Measurements from ENCODE around the gene RPP25L.

The RPP25L gene

DNA sequence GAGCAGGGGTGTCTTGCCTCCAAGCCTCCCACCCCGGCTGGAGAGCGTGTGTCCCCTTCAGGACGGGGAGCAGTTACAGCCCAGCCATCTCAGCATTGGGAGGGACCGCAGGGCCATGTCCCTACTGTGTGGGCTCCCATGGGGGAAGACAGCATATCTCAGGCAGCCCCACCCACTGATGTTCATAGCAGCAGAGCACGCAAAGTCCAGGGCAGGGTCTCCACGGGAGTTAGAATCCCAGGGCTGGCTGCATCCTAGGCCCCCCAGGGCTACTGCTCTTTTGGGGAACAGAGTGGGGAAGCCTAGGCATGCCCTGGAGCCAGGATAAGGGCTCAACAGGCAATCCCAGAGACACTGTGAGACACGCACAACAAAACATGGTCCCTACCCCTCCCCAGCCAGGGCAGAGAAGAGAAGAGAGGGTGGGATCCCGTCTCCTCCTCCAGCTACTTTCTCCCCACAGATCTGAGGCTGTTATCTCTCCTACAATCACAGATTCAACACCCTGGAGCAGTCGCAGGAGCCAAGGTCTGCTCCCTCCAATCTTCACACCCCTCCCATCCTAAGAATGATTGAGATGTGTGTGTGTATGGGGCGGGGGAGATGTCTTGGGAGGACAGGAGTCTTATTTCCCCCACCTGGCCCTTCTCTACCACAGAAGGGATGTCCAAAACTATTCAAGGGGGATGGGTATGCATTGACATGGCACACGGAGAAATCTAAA, 25.8 kb downstream of the RPP25L start:
- no peak for DNase-seq (ENCODE audit: low read depth in 2 of 2)

DNA sequence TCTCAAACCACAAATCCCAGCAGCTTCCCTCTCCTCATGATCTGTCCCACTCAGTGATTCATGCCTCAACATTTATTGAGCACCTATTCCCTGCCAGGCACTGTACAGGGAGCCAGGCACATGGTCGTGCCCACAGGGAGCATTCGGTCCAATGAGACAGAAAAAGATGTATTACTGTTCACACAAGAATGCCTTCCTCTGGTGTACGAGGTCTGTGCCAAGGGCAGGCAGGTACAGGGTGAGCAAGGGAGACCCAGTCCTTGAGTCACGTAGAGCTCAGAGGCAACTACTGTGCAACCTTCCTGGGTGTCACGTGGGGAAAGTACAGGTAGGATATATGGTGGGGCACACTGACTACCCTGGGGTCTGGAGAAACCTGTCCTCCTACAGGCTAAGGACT, 26.9 kb downstream of the RPP25L start:
- no peak for DNase-seq (ENCODE audit: low read depth in 2 of 2)

DNA sequence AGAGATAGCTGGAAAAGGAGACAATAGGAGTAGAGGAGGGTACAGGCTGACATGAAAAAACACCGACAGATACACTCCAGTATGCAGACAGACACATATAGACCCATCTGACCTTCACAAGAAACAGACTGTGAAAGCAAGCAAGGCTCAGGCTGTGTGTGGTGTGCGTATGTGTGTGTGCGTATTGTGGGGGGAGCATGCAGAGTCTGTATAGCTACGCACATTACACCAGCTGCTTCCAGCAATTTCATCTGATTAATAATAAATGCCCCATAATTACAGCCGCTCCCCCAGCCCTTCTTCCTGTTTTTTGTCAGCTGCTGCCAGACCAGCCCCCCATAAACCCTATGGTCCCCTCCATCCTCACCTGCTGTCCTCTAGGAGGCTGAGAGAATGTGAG, 29.1 kb downstream of the RPP25L start:
- no peak for DNase-seq (ENCODE audit: low read depth in 2 of 2)

DNA sequence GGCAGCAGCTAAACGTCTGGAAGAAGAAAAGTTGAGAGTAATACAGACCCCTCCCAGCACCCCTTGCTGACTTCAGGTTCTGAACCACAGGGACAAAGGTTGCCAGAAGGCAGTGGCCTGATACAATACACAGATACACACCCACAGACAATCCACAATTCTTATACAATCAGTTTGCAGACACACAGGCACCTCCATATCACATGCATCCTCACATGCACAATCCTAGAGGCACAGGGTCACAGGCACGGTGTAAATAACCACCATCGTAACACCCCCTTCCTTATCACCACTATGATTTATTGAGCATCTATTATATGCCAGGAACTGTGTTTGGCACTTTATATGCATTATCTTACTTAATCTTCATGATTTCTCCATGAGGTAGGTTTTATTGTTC, 30.6 kb downstream of the RPP25L start:
- DNase-seq (ENCODE audit: low read depth in 2 of 2) = no peak

DNA sequence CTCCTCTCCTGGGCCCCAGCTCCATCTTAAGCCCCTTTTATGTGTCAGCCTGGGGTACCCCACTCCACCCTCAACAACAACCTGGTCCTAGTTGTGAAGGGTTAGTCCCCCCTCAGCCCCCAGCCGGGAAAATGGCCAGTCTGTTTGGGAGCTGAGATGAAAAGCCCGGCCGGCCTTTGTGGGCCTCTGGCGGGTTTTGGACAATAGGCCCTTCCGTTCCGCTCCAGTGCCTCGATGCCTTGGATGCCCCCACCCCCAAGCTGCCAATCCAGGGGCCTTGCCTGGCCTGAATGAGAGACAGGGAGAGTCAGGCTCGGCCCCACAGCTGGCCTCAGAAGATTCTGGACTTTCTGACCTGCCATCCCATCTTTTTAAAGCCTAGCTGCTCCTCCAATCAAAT, 31.5 kb downstream of the RPP25L start:
- DNase-seq (ENCODE audit: low read depth in 2 of 2) = no peak

DNA sequence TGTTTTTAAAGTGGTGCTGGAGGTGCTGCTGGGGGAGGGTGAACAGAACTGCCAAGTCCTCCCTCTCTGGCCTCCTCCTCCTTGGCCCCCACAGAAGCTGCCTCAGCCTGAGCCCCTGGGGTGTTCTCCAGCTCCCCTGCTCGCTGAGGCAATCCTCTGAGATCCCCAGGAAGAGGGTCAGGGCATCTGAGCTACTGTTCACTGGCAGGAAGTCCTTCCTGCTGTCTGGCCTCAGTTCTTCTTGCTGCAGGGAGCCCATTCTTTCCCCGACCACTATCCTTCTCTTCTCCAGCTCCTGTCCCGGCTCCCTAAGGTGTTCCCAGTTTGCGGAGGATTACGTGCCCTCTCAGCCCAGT, 32.1 kb downstream of the RPP25L start:
- DNase-seq (ENCODE audit: low read depth in 2 of 2) = no peak

DNA sequence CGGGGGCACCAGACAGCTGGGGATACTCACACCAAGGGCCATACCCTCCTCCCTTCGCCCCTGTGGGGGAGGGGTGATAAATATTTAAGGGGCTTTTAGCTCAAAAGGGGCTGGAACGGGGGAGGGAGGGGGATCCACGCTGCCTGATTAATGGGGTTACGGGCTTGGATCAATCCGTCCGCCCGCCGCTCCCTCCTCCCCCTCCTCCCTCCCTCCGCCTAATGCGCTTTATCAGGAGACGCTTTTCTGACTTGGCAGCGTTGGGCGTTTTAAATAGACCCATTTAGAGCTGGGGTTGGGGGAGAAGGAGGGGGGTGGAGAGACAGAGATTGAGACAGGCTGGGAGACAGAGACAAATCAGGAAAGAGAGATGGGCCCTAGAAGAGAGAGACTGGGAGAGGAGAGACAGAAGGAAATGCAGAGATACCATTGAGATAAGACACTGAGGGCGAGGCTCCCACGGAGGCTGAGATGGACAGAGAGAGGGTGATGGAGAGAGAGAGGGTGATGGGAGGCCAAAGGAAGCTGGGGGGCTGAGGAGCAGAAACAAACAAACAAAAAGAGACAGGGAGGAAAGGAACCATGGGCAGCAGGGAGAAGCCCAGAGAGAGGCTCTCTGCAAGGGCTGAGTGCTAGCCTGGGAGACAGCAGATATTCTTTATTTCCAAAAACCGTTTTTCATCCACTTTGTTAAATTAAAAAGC, 32.6 kb downstream of the RPP25L start:
- no peak for DNase-seq (ENCODE audit: low read depth in 2 of 2)

DNA sequence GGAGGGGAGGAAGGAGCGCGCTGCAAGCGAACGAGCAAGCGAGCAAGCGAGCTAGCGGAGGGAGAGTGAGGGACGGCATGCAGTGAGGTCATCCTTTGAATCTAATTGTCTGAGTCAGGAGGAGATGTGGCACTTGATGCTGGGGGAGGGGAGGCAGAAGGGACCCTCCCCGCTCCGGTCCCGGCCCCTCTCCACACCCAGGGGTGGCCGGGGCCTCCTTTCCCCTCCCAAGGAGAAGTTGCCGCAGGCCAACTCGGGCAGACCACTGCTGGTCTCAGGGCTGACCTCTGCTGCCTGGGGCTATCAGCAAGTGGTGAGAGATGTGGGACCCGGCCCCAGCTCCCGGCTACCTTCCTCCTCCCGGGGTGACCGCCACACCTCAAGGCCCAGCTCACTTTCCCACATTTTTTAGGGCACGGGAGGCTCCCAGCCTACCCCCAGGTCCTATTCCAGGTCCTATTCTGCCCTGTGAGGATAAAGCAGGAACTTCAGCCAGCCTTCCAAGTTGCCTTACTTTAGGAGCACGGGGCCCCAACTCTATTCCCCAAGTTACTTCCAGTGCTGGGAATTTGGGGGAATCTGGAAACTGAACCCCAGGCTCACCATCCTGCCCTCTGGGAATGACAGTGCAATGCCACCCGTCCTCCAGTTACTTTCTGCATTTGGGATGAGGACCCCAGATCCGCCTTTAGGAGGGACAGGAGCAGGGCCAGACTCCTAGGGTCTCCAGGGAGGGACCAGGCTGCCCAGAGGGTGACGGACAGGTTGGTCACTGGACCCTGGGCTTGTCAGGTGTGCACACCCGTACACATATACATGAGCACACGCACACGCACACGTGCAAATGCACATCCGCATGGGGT, 33.4 kb downstream of the RPP25L start:
- no peak for DNase-seq (ENCODE audit: low read depth in 2 of 2)

DNA sequence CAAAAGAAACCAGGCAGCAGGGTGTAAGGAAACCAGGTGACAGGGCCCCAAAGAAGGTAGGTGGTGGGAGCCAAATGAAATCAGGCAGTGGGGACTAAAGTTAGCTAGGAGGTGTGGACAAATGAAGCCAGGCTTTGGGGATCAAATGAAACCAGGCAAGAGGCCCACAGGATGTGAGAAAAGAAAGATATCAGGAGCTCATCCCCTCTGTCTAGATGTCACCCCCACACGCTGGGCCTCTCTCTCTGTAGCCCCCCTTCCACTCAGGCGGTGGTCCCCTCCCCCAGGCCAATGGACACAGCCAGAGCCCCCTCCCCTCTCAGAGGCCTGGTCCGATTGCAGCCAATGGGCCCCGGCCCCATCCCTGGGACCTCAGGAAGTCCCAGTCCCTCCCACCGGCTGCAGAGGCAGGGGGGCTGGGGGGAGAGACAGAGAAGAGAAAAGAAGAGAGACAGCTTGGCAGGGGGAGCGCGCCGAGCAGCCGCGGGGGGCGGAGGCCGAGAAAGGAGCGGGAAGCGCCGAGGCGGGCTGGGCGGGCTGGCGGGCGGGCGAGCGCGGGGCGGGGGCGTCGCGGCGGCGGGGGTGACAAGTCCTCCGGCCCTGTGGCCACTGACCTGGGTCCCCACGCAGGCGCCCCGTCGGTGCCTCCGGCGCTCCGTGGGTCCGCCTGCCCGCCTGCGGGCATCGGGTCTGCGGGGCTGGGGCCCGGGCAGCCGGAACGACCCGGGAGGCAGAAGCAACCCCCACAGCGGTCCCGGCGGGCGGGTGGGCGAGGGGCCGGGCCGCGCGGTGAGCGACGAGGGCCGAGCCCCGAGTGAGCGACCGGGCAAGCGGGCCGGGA, 34.3 kb downstream of the RPP25L start:
- no peak for DNase-seq (ENCODE audit: low read depth in 2 of 2)

DNA sequence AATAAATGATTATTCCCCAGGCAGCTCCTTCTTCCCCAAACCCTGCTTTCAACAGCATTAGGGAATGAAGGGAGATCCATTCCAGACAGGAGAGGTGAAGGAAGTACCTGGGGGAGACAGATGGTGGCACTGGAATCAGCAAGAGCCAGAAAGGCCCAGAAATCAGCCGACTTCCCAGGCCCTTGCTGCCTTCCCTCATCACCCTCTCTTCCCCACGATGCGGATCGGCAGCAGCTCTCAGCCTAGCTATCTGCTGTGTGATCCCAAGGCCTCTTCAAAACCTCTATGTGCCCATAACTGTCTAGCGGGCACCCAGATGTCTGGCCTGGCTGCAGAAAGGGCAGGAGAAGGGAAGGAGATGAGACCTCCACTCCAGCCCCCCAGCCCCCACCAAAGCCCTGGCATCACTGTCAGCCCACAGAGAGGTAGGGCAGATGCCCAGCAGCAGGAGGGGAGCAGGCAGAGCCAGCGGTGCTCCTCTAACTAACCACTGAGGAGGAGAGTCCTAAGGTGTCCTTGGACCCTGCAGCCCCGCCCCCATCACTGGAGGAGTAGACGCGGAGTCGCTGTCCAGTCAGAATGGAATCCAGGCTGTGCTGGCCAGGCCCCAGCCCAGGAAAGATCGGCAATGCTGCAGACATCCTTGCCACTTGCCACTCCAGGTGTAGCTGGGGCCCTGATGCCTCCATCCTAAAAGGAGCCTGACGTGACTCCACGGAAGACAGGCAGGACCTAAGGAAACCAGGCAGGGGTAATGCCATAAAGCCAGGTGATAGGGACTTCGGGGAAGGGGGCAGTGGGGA, 35.1 kb downstream of the RPP25L start:
- DNase-seq (ENCODE audit: low read depth in 2 of 2) = no peak

DNA sequence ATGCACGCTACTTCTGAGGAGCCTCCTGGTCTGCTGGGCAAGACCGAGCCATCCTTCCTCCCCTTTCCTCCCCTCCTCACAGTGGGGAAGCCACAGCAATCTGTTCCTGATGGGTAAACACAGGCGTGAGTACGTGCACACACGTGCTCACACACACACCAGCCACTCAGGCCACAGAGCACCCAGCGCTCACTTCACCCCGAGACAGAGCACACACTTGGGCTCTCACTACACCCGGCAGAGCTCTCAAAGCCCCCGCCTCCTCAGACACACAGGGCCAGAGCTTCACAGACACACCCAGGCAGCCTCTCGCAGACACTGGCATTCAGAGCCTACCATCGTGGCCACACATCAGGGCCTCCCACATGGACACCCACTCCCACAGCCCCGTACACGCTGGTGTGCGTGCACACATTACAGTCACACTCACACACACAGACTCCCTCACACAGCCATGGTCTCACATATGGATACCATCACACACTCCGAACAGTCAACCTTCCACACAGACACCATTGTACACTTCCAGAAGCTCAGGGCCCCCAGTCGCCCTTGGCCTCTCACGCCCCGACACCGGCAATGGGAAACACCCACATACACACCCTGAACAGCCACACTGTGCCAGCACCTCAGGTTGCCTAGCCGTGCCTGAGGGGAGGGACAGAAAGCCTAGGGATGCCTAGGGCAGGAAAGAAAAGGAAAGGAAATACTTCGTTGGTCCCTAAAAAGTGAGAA, 35.9 kb downstream of the RPP25L start:
- DNase-seq (ENCODE audit: low read depth in 2 of 2) = no peak

DNA sequence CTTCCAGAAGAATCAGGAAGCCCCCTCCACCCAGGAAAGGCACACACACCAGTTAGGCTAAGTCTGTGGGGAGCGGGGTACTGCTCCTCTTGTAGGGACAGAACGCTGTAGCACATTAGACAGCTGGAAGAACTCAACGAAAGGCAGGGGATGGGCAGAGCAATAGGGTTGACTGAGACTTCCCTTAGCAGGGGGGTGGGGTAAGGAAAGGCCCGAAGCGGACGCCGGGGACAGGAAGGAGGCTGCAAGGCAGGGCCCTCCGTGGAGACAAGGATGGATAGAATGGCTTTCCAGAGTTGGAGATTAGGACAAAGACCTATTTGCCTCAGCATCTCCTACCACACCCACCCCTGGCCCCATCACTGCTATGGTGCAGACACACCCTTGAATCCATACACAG, 36.7 kb downstream of the RPP25L start:
- no peak for DNase-seq (ENCODE audit: low read depth in 2 of 2)

DNA sequence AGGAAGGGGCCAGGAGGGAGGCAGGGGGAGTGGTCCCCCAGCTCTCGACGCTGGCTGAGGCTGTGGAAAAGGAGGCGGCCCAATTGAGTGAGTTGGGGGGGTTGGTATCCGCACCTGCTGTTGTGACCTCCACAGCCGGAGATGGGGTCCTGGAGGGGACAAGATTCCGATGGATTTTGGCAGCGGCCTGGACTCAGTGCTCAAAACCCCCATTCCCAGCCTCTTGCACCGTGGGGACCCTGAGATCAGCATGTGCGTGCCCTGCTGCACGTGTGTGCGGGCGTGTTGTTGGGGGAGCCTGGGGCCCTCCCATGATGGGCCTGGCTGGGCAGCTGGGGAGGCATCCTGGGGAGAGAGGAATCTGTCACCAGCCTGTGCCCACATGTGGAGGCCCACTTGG, 37.3 kb downstream of the RPP25L start:
- DNase-seq (ENCODE audit: low read depth in 2 of 2) = no peak

DNA sequence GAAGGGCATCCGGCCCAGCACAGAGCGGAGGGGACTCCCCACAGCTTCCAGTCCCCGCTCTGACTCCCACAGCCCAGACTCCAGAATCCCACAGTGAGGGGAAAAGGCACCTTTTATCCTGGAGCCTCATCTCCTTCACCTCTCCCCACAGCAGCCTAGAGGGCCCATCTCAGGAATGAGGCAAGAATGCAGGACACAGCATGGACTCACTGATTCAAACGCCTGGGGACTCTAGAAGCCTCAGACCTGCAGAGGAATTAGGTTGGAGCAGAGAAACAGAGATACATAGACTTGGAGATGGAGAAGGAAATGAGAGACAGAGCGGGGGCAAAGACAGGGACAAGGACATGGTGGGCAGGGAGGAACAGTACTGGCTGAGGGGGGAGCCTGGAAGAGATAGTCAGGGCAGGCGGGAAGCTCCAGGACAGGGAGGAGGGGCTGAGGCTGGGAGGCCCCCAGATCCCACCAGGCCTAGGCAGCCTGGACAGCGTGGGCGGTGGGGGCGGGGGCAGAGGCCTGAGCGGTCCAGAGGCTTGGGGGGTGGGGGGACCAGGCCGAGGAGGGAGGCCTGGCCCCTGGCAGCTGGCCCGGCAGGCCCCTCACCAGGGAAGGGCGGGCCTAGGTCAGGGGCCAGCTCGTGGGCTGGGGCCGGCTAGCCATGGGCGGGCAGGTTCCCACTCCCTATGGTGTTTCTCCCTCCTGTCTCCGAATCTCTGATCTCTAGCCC, 38.1 kb downstream of the RPP25L start:
- no peak for DNase-seq (ENCODE audit: low read depth in 2 of 2)

DNA sequence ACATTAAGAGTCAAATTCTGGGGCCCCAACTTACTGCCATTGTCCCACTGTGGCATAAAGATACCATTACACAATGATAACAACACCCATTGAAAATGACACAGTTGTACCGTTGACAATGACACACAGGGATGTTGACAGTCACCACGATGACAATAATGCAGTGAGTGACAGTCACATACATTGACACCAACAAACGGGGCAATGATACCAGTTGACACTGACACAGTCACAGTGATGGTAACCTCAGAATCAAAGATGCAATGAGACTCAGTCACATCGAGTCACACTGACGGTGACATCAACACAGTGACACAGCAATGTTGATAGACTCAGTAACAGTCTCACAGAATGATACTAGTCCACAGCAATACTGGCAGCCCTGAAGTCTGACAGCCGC, 39.3 kb downstream of the RPP25L start:
- no peak for DNase-seq (ENCODE audit: low read depth in 2 of 2)

DNA sequence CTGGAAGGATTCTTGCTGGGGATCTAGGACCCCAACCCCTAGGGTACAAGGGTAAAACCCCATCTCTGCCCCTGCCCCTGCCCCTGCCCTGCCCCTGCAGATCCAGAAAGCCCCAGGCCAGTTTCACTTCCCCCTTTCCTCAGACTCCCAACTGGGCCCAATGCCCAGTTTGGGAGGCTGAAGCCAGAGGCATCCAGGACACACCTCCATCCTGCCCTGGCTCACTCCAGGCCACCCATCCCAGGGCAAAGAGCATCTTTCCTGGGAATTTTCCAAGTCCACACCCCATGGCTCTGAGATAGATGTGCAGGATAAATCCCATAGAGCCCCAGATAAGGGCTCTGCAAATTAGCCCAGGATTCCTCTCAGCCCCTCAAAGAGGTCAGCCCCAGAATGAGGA, 39.8 kb downstream of the RPP25L start:
- DNase-seq (ENCODE audit: low read depth in 2 of 2) = no peak

DNA sequence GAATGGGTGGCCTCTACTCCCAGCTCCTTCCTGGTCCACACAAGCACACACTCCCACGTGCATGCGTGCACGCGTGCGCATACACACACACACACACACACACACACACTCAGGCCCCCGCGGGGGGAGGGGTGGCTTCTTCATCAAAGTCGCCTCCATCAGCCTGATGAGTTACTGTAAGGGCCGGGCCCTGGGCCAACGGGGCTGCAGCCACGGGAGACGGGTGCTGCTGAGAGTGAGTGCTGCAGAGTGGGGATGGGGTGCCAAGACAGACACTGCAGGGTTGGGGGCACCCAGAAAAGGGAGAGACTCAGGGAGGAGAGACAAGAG, 40.5 kb downstream of the RPP25L start:
- DNase-seq (ENCODE audit: low read depth in 2 of 2) = no peak

DNA sequence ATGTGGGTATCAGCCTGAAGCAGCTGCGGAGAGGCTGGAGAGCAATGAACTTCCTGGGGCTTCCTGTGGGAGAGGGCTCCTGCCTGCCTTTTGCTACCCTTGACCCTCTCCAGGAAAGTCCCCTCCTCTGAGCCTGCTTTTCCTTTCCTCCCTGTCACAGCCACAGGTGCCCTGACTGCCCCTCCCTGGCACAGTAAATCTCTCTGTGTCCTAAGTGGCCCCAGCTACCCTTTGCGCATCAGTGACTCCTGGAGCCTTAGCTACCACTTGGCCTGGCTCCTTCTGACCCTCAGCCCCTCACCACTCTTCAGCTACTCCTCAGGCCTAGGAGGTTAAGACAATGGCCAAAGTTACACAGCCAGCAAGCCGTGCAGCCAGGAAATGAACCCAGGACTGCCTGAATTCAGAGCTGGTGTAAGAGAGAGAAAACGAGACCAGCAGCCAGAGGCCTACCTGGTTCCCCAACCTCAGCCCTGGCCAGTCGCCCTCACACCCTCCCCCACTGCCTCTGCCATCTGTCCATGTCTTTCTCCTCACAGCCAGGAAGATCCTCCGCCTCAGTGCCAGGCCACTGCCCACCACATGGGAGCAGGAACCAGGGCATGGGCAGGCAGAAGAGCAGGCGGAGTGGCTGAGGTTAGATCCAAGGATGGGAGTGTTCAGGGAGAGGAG, 41.0 kb downstream of the RPP25L start:
- DNase-seq (ENCODE audit: low read depth in 2 of 2) = no peak

DNA sequence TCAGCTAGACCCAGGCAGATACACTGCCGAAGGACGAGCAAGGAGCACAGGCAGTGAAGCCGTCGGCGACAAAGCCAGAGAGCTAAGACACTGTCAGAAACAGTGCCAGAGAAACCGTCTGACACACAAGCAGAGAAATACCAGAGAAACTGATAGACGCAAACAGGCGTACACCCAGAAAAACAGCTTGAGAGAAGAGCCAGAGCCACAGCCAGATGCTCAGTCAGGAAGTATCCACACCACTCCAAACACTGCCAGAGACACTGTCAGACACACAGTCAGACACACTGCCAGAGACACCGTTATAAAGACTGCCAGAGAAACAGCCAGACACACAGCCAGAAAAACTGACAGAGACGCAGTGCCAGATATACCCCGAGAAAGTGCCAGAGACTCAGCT, 41.5 kb downstream of the RPP25L start:
- no peak for DNase-seq (ENCODE audit: low read depth in 2 of 2)

Measured in stimulated activated CD4-positive, alpha-beta T cell treated with anti-CD3 and anti-CD28 coated beads, Interleukin-1b, Interleukin-23, amount 100 ng/mL, for 1 hour (primary cell).